ENCODE data around the gene ETV1. TPM values are rescaled to one million over a fixed set of nuclear protein-coding genes. Genes with fewer than 3 reads are reported as not detected.

ETV1 gene
- total RNA-seq, 1 experiment from 2014 or later, result 23.3 TPM

DNA sequence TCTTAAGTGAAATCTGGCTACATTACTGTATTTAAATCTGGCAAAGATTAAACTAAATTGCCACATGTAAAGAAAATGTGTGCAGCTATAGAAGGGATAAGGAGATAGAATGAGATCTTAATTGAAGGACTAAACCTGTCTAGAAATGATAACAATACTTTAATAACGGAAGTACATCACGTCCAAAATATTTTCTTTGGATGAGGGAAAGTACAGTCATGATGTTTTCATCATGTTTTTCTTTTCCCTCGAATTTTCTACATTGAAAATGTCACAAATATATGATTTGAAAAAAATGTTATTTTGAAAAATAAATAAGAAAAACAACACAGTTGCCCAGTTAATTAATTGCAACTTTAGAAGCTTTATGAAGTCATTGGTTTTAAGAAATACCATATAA, 143.9 kb downstream of the ETV1 start:
- Histone ChIP-seq H3K27ac (ENCODE audit: low read depth, low read length) (no peak overlapping the region), H4K20me1 (ENCODE audit: insufficient read depth) (no peaks in the 10 kb centered on the region), H3K4me2 (ENCODE audit: low read length) (no peak overlapping the region), H3K4me3 (replicated peaks in 1 of 2; ENCODE audit: low read depth in 1 of 2, low read length in 2 of 2) (no peak overlapping the region), H3K9me2 (ENCODE audit: insufficient read depth) (no peaks in the 10 kb centered on the region), H3K27me3 (ENCODE audit: insufficient read depth, low read length) (no peaks in the 10 kb centered on the region), H3K4me1 (ENCODE audit: control insufficient read depth in 1 of 2, insufficient read depth in 2 of 2, low read length in 2 of 2) (peaks cover 8 to 11% of the 10 kb centered on the region in 2 experiments; a peak in 3 of 4 replicates), H3K9me3 (ENCODE audit: control insufficient read depth in 1 of 2, insufficient read depth in 1 of 2, low read depth in 1 of 2, low read length in 2 of 2) (no peaks in the 10 kb centered on the region), H3K36me3 (ENCODE audit: control insufficient read depth in 1 of 2, insufficient read depth in 2 of 2, low read length in 2 of 2) (no peaks in the 10 kb centered on the region), H3K79me2 (ENCODE audit: insufficient read depth, low read length) (no peaks in the 10 kb centered on the region), H2AFZ (ENCODE audit: low read depth, low read length, poor library complexity, severe bottlenecking) (no peak overlapping the region), H3K9ac (ENCODE audit: low read length) (no peak overlapping the region)
- intact Hi-C loops (cut with micrococcal nuclease), result no loop called here
- BruUV-seq (replicated peaks), result no TSS peak
- ChIA-PET RAD21 (ENCODE audit: low non-redundant PET in 1 of 2, low total read pairs in 2 of 2, uncharacterized antibody in 2 of 2, unreplicated experiment in 2 of 2) (no interaction called here), CTCF (no interaction called here), POLR2A (no interaction called here)
- ATAC-seq, result no peak
- DNase-seq (ENCODE audit: low read depth, low spot score), result no peak
- no peak for TF ChIP-seq JUND (IDR thresholded peaks at IDR 0.05)
- no peak for TF ChIP-seq EZH2 (IDR thresholded peaks at IDR 0.05)
- no peak for TF ChIP-seq SP1 (IDR thresholded peaks at IDR 0.05; ENCODE audit: low read depth)
- TF ChIP-seq, protein P1, sequence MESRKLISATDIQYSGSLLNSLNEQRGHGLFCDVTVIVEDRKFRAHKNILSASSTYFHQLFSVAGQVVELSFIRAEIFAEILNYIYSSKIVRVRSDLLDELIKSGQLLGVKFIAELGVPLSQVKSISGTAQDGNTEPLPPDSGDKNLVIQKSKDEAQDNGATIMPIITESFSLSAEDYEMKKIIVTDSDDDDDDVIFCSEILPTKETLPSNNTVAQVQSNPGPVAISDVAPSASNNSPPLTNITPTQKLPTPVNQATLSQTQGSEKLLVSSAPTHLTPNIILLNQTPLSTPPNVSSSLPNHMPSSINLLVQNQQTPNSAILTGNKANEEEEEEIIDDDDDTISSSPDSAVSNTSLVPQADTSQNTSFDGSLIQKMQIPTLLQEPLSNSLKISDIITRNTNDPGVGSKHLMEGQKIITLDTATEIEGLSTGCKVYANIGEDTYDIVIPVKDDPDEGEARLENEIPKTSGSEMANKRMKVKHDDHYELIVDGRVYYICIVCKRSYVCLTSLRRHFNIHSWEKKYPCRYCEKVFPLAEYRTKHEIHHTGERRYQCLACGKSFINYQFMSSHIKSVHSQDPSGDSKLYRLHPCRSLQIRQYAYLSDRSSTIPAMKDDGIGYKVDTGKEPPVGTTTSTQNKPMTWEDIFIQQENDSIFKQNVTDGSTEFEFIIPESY (IDR thresholded peaks at IDR 0.05; ENCODE audit: extremely low read depth, insufficient replicate concordance, low read length), result no peak
- TF ChIP-seq, protein P2, sequence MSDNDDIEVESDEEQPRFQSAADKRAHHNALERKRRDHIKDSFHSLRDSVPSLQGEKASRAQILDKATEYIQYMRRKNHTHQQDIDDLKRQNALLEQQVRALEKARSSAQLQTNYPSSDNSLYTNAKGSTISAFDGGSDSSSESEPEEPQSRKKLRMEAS (IDR thresholded peaks at IDR 0.05), result no peak
- no peak for TF ChIP-seq SIN3A (IDR thresholded peaks at IDR 0.05; ENCODE audit: low read depth)
- no peak for TF ChIP-seq TCF7L2 (IDR thresholded peaks at IDR 0.05; ENCODE audit: borderline replicate concordance, extremely low read depth, insufficient read depth, insufficient read length)
- TF ChIP-seq CEBPB (IDR thresholded peaks at IDR 0.05; ENCODE audit: low read depth), result no peak
- TF ChIP-seq FOSL1 (IDR thresholded peaks at IDR 0.05; ENCODE audit: low read depth), result no peak
- TF ChIP-seq EGR1 (IDR thresholded peaks at IDR 0.05; ENCODE audit: low read depth), result no peak
- TF ChIP-seq YY1 (IDR thresholded peaks at IDR 0.05; ENCODE audit: extremely low read depth, insufficient replicate concordance, low read depth, low read length), result no peak
- TF ChIP-seq ZNF274 (IDR thresholded peaks at IDR 0.05; ENCODE audit: low read depth, low read length), result no peak
- no peak for TF ChIP-seq EZH2phosphoT487 (IDR thresholded peaks at IDR 0.05; ENCODE audit: borderline replicate concordance)
